HG03159 (cell line): Measurements from ENCODE around the gene FMNL1.
"Not testable (repeated sequence)": the region's sequence is repeated elsewhere in the genome, so short reads cannot be mapped to it uniquely, and the experiment has no call there.

Experiments used
- ATAC-seq: cut with Tn5 transposase; IDR thresholded peaks from one replicate; pipeline ENCODE4 v1.9.1; 2021; ENCODE audit warnings: mild to moderate bottlenecking, moderate library complexity; ENCODE audit not compliant: unreplicated experiment

The FMNL1 gene, protein sequence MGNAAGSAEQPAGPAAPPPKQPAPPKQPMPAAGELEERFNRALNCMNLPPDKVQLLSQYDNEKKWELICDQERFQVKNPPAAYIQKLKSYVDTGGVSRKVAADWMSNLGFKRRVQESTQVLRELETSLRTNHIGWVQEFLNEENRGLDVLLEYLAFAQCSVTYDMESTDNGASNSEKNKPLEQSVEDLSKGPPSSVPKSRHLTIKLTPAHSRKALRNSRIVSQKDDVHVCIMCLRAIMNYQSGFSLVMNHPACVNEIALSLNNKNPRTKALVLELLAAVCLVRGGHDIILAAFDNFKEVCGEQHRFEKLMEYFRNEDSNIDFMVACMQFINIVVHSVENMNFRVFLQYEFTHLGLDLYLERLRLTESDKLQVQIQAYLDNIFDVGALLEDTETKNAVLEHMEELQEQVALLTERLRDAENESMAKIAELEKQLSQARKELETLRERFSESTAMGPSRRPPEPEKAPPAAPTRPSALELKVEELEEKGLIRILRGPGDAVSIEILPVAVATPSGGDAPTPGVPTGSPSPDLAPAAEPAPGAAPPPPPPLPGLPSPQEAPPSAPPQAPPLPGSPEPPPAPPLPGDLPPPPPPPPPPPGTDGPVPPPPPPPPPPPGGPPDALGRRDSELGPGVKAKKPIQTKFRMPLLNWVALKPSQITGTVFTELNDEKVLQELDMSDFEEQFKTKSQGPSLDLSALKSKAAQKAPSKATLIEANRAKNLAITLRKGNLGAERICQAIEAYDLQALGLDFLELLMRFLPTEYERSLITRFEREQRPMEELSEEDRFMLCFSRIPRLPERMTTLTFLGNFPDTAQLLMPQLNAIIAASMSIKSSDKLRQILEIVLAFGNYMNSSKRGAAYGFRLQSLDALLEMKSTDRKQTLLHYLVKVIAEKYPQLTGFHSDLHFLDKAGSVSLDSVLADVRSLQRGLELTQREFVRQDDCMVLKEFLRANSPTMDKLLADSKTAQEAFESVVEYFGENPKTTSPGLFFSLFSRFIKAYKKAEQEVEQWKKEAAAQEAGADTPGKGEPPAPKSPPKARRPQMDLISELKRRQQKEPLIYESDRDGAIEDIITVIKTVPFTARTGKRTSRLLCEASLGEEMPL

GRCh38 chr17:45221081-45222013 lies at the start of gene FMNL1:
Gene FMNL1 (plus strand): TSS chr17:45221885. CDS start chr17:45222125, 240 bp downstream.
- ATAC-seq, result peak; percentile 36

DNA sequence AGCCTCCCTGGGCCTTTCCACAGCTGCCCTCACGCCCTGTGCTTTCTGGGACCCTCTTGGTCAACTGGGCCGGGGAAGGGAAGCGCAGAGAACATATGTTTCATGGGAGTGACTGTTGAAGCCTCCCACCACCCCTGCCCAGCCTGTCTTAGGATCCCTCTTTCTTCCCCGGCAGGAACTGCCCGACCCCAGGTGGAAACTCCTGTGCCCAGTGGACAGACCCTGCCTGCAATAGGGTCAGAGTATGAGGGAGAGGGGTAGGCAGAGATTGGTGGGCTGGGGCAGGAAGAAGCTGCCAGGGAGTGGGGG lies 49.5 kb upstream of the FMNL1 start:
- no peak for ATAC-seq

DNA sequence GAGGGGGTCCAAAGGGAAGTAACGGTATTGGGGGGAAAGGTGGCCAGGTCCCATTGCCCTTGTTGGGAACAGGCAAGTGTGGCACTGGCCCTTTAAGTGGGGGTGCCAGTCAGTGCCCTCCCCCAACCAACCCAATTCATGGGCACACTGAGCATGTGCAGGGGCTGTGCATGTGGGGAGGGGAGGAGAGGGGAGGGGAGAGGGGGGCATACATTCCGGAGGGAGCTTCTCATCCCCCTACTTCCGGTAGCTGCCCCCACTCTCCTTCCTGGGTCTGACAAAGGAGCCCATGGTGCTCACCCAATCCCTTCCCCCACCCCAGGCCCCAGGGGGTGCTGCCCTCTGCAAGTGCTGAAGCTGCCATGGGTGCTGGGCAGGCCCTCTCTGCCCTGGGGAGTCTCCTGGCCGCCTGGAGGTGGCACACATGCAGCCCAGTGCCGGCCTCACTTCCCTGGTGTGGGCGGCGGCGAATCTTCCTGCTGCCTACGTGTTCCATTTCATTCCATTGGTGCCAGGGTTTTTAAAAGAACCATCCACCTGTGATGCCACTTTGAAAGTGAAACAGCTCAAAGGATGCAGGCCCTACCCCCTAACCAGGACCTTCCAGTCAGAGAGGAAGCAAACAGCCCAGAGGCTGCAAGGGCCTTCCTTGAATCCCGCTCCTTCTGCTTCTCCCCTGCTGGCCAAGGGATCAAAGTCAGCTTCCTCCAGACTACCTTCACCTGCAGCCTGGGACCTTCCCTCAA lies 49.0 kb upstream of the FMNL1 start:
- ATAC-seq, result no peak

DNA sequence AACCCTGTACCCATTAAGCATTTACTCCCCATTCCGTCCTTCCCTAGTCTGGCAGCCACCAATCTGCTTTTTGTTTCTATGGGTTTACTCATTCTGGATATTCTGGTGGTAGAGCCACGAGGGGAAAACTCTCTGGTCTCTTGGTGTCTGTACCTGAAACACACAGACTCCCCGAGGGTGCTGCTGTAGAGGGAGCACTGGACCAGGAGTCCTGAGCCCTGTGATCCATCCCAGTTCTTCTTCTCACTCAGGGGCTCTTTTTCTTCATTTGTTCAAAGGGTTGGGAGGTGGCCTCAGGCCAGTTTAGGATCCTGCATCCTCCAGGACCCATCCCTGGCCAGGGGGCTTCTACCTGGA lies 45.9 kb upstream of the FMNL1 start:
- no peak for ATAC-seq

- ATAC-seq, result no peak
Measured at GRCh38 chr17:45177563-45177962, 44.1 kb upstream of the FMNL1 start.

DNA sequence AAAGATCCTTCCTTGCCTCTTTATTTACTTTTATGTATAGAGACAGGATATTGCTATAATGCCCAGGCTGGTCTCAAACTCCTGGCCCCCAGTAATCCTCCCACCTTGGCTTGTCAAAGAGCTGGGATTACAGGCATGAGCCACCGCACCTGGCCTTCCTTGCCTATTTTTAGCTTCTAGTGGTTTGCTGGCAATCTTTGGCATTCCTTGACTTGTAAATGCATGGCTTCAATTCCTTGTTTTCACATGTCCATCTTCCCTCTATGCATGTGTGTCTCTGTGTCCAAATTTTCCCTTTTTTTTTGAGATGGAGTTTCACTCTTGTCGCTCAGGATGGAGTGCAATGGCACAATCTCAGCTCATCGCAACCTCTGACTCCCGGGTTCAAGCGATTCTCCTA lies 37.5 kb upstream of the FMNL1 start:
- no peak for ATAC-seq

DNA sequence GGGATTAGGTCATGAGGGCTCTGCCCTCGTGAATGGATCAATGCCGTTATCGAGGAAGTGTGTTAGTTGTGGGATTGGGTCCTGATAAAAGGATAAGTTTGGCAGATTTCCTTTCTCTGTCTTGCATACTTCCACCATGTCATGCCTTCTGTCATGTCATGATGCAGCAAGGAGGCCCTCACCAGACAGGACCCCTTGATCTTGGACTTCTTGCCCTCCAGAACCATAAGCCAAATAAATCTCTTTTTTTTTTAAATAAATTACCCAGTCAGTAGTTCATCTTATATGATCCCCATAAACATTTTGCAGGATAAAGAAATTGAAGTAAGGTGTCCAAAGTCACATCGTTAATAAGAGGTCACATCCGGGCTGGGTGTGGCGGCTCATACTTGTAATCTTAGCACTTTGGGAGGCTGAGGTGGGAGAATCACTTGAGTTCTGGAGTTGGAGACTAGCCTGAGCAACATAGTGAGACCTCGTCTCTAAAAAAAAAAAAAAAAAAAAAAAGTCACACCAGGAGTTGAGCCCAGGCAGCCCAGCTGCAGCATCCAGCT lies 34.8 kb upstream of the FMNL1 start:
- ATAC-seq, result no peak

GRCh38 chr17:45189009-45189408 lies 32.7 kb upstream of the FMNL1 start:
- ATAC-seq, result no peak

GRCh38 chr17:45190503-45191255 lies 31.0 kb upstream of the FMNL1 start:
- no peak for ATAC-seq

GRCh38 chr17:45195424-45195823 lies 26.3 kb upstream of the FMNL1 start:
- ATAC-seq, result no peak

- no peak for ATAC-seq
Measured at GRCh38 chr17:45197108-45197507, 24.6 kb upstream of the FMNL1 start.

- peak; percentile 75 for ATAC-seq
Measured at GRCh38 chr17:45197555-45198334, 23.9 kb upstream of the FMNL1 start.

- ATAC-seq, result no peak
Measured at GRCh38 chr17:45200701-45201100, 21.0 kb upstream of the FMNL1 start.

GRCh38 chr17:45201457-45201856 lies 20.2 kb upstream of the FMNL1 start:
- ATAC-seq, result no peak

DNA sequence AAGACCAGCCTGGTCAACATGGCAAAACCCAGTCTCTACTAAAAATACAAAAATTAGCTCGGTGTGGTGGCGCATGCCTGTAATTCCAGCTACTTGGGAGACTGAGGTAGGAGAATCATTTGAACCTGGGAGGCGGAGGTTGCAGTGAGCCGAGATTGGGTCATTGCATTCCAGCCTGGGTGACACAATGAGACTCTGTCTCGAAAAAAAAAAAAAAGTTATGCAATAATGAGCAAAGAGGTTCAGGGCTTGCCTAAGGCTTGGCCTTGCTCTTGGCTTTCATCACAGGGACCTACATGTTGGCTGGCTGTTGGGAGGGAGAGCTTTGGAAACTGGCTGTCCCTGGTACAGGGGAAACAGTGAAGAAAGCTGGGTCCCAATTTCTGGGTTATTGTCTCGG lies 19.8 kb upstream of the FMNL1 start:
- ATAC-seq, result not testable (repeated sequence)

DNA sequence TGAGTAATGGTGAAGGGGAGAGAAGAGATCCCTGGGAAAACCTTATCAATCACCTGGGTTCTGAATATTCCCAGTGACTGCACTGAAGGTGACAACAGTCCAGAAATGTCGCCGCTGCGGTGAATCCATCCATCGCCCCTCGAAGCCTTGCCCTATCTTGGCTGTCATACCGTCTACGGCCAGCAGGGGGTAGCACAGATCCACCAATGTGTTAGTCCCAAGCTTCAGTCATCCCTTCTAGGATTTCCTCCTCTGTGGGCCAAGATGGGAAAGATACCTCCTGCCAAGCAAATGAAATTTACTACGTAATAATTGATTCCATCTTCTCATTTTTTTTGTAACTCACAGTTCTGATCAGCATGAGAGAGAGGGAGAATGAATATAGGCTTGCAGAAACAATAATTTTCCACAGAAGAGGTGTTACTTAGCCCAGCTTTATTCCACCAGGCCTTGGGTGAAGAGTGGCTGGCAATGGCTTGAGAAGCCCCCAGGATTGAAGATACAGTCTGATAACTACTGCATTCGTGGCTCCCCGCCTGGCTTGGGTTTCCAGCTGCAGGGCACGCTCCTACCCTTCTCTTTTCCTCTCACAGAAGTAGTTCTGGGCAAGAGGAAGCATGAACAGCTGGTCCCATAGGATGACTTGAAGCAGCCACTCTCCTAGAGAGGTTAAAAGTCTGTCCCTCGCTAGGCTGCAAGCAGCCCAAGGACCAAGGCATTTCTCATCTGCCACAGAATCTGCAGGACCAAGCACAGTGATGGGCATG lies 2.6 kb upstream of the FMNL1 start:
- ATAC-seq, result no peak

DNA sequence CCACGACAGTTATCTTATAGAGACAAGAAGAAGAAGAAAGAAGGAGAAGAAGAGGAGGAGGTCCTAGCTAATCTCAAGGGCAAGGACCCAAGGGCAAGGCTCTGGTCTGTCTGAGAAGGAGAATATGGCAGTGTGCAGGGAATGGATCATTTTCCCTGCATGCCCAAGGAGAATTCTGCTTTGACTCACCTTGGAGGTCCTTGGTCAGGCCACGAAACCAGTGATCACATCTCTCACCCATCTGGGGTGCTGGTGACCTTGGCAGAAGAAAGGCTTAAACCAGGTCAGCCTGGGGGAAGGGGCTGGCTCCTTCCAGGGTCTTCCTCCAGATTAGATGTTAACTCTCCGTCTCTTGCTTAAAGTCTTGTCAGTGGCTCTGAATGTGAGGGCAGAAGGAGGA lies 1.6 kb upstream of the FMNL1 start:
- ATAC-seq, result no peak

GRCh38 chr17:45222014-45222288 lies 266 bp downstream of the FMNL1 start:
- no peak for ATAC-seq
